K562 (cell line): Measurements from ENCODE around the gene BTBD2. TPM values are rescaled to one million over a fixed set of nuclear protein-coding genes. Genes with fewer than 3 reads are reported as not detected.
A peak's percentile ranks its signal among the peaks of the same experiment; 100 is the strongest.

Experiments
- CREB1 ChIP-seq, 2 experiments: sonication (generic) in 1 of 2; formaldehyde crosslinking in 1 of 2; IDR thresholded peaks; 2 replicates each; pipeline versions ENCODE4 v1.6.1 to v1.8.0; 2012 to 2022; ENCODE audit warnings: inconsistent platforms in 1 of 2, mild to moderate bottlenecking in 1 of 2, missing genetic modification reagents in 1 of 2, moderate library complexity in 1 of 2
- EP400 ChIP-seq: fragments of 450-650 bp; IDR thresholded peaks from 2 replicates; pipeline ENCODE4 v1.6.1; 2017; ENCODE audit warnings: antibody characterized with exemption, mild to moderate bottlenecking, moderate library complexity
- FOXP1 ChIP-seq: sonication (generic); formaldehyde crosslinking; IDR thresholded peaks from 2 replicates; pipeline ENCODE4 v1.8.0; 2022; ENCODE audit warnings: mild to moderate bottlenecking, missing genetic modification reagents
- HLTF ChIP-seq: fragments of 450-650 bp; IDR thresholded peaks from 2 replicates; pipeline ENCODE4 v1.6.1; 2016
- HMGXB4 ChIP-seq: sonication (generic); formaldehyde crosslinking; IDR thresholded peaks from 2 replicates; pipeline ENCODE4 v1.8.1; 2023; ENCODE audit warnings: mild to moderate bottlenecking, missing genetic modification reagents
- ILF3 ChIP-seq: fragments of 450-650 bp; IDR thresholded peaks from 2 replicates; pipeline ENCODE4 v1.6.1; 2018; ENCODE audit warnings: antibody characterized with exemption, mild to moderate bottlenecking, moderate library complexity, borderline replicate concordance
- ILK ChIP-seq: fragments of 450-650 bp; IDR thresholded peaks from 2 replicates; pipeline ENCODE4 v1.6.1; 2016; ENCODE audit warnings: missing genetic modification characterization, low read depth, mild to moderate bottlenecking, missing compliant biosample characterization, moderate library complexity, borderline replicate concordance
- NRF1 ChIP-seq, 2 experiments: fragments of 450-650 bp; IDR thresholded peaks in 1 of 2; conservative IDR thresholded peaks in 1 of 2; 2 replicates each; pipeline ENCODE4 v1.6.1; 2014; ENCODE audit warnings: mild to moderate bottlenecking in 2 of 2
- PATZ1 ChIP-seq: fragments of 250-450 bp; sonication (Bioruptor Pico); IDR thresholded peaks from 2 replicates; pipeline ENCODE4 v1.5.0; 2020; ENCODE audit warnings: mild to moderate bottlenecking, borderline replicate concordance
- POLR2A ChIP-seq: fragments of 450-650 bp; conservative IDR thresholded peaks from 2 replicates; pipeline ENCODE4 v1.6.1; 2016
- RBM14 ChIP-seq: fragments of 200-400 bp; formaldehyde crosslinking; IDR thresholded peaks from 2 replicates; pipeline ENCODE4 v1.6.1; 2018; ENCODE audit warnings: low read depth, mild to moderate bottlenecking, low read length, moderate library complexity, borderline replicate concordance; ENCODE audit not compliant: insufficient read depth
- SP1 ChIP-seq: sonication (generic); formaldehyde crosslinking; IDR thresholded peaks from 2 replicates; pipeline ENCODE4 v1.8.1; 2022; ENCODE audit warnings: mild to moderate bottlenecking, missing genetic modification reagents
- SRSF7 ChIP-seq: fragments of 200-400 bp; formaldehyde crosslinking; optimal IDR thresholded peaks from 2 replicates; pipeline ENCODE3; 2017; ENCODE audit warnings: mild to moderate bottlenecking, low read depth, low read length
- ZC3H4 ChIP-seq: sonication (generic); formaldehyde crosslinking; IDR thresholded peaks from 2 replicates; pipeline ENCODE4 v1.9.0; 2021; ENCODE audit warnings: missing genetic modification reagents, borderline replicate concordance
- ZNF830 ChIP-seq: fragments of 250-450 bp; sonication (Bioruptor Pico); IDR thresholded peaks from 2 replicates; pipeline ENCODE4 v1.5.0; 2021; ENCODE audit warnings: mild to moderate bottlenecking
- polyA plus RNA-seq, 8 experiments: library from polyadenylated mRNA; depleted of rRNA in 4 of 8; stranded (reverse) in 5 of 8; unstranded in 3 of 8; fragments of >200 nt; fragmentation: Nextera tagmentation in 2 of 8; fragmentation: Illumina TruSeq in 1 of 8; extraction: Ambion mirVana in 2 of 8; extraction: Trizol in 1 of 8; gene quantifications; 2 replicates each; pipeline versions ENCODE4 v1.2.1 to v1.2.3, GENCODE V29; 2011 to 2014; ENCODE audit warnings: inconsistent platforms in 1 of 8, missing spikeins in 1 of 8
- total RNA-seq, 7 experiments: library from RNA; depleted of rRNA in 6 of 7; stranded (reverse); fragments of >200 nt in 6 of 7; fragmentation: Illumina TruSeq in 2 of 7; extraction: Trizol in 2 of 7; gene quantifications; 2 replicates each; pipeline versions ENCODE4 v1.2.1 to v1.2.3, GENCODE V29; 2011 to 2021; ENCODE audit warnings: low replicate concordance in 1 of 7
- TF ChIP-seq, protein P1 (sequence below), 2 experiments: fragments of 450-650 bp; IDR thresholded peaks; 2 replicates each; pipeline ENCODE4 v1.6.1; 2018; ENCODE audit warnings: mild to moderate bottlenecking in 2 of 2, low read depth in 1 of 2; ENCODE audit not compliant: partially characterized antibody in 2 of 2
- TF ChIP-seq, protein P2 (sequence below): fragments of 450-650 bp; IDR thresholded peaks from 2 replicates; pipeline ENCODE4 v1.7.0; 2016; ENCODE audit warnings: borderline replicate concordance

Gene BTBD2
- total and polyA plus RNA-seq, 9 of the 15 experiments (the other 6 are each of a cell fraction or from before 2014, with no cell fraction given): 0.10 to 15.6 (median 6.9) TPM

DNA sequence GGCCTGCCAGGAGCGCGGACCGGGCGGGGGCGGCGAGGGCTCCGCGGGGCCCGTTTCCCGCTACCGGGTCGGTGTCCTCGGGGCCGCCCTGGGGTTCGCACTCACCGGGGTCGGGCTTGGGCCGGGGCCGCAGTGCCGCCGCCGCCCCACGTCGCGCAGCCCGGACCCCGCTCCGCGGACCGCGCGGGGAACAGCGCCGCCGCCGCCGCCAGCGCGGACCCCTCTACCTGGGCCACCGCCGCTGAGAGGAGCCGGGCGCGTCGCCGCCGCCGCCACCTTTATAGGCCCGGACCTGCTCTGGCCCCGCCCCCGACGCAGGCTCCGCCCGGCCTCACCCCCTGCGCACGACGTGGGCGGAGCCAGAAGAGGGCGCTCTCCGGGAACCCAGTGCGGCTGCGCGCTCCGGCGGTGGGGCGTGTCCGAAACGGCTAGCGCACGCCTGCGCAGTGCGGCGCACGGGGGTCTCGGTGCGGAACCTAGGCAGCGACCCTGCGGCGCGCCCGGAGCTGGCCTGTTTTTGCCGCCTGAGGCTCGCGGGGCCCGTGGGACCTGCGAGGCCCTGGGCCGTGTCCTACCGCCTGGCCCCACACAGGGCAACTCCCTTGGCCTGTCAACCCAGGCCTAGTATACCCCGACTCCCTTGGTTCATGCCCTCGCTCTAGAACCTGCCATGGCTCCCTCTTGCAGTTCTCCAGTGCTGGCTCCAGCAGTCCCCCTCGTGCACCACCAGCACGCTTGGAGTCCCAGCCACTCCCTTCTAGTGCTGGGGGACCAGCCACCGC is 35.7 kb upstream of the BTBD2 start, which contains the start of gene MKNK2 (continued):
- TF ChIP-seq SRSF7 (no peak), ILK (tag) (no peak), HMGXB4 (CRISPR knock-in tag) (peak; percentile 95; the same call in 1 of the 2 replicates), NRF1 (conservative IDR thresholded peaks at IDR 0.05 in 1 of 2, IDR thresholded peaks at IDR 0.05 in 1 of 2) (peak; percentile 99), RBM14 (no peak), ZNF830 (CRISPR knock-in tag) (peak; percentile 83; the same call in 1 of the 2 replicates), ZC3H4 (CRISPR knock-in tag) (no peak), FOXP1 (CRISPR knock-in tag) (peak; percentile 61; the same call in 1 of the 2 replicates), HLTF (peak; percentile 60; the same call in 1 of the 2 replicates), EP400 (no peak), PATZ1 (CRISPR knock-in tag) (no peak), CREB1 (IDR thresholded peaks at IDR 0.05) (peak; percentile 86), CREB1 (CRISPR knock-in tag; IDR thresholded peaks at IDR 0.05) (peak; percentile 94), POLR2A (peak; percentile 90), ILF3 (0 out of 2 replicates have a peak, but pooled peaks have one; percentile 49), SP1 (CRISPR knock-in tag) (peak; percentile 96)
- TF ChIP-seq, protein P1, sequence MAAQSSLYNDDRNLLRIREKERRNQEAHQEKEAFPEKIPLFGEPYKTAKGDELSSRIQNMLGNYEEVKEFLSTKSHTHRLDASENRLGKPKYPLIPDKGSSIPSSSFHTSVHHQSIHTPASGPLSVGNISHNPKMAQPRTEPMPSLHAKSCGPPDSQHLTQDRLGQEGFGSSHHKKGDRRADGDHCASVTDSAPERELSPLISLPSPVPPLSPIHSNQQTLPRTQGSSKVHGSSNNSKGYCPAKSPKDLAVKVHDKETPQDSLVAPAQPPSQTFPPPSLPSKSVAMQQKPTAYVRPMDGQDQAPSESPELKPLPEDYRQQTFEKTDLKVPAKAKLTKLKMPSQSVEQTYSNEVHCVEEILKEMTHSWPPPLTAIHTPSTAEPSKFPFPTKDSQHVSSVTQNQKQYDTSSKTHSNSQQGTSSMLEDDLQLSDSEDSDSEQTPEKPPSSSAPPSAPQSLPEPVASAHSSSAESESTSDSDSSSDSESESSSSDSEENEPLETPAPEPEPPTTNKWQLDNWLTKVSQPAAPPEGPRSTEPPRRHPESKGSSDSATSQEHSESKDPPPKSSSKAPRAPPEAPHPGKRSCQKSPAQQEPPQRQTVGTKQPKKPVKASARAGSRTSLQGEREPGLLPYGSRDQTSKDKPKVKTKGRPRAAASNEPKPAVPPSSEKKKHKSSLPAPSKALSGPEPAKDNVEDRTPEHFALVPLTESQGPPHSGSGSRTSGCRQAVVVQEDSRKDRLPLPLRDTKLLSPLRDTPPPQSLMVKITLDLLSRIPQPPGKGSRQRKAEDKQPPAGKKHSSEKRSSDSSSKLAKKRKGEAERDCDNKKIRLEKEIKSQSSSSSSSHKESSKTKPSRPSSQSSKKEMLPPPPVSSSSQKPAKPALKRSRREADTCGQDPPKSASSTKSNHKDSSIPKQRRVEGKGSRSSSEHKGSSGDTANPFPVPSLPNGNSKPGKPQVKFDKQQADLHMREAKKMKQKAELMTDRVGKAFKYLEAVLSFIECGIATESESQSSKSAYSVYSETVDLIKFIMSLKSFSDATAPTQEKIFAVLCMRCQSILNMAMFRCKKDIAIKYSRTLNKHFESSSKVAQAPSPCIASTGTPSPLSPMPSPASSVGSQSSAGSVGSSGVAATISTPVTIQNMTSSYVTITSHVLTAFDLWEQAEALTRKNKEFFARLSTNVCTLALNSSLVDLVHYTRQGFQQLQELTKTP (IDR thresholded peaks at IDR 0.05; ENCODE audit: low read depth in 1 of 2, partially characterized antibody in 2 of 2): no peak
- TF ChIP-seq, protein P2, sequence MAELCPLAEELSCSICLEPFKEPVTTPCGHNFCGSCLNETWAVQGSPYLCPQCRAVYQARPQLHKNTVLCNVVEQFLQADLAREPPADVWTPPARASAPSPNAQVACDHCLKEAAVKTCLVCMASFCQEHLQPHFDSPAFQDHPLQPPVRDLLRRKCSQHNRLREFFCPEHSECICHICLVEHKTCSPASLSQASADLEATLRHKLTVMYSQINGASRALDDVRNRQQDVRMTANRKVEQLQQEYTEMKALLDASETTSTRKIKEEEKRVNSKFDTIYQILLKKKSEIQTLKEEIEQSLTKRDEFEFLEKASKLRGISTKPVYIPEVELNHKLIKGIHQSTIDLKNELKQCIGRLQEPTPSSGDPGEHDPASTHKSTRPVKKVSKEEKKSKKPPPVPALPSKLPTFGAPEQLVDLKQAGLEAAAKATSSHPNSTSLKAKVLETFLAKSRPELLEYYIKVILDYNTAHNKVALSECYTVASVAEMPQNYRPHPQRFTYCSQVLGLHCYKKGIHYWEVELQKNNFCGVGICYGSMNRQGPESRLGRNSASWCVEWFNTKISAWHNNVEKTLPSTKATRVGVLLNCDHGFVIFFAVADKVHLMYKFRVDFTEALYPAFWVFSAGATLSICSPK: no peak
